ENCODE data around the gene DAB2IP. TPM values are rescaled to one million over a fixed set of nuclear protein-coding genes. Genes with fewer than 3 reads are reported as not detected.

The DAB2IP gene
- total RNA-seq, 2 donors from 2014 or later = not detected

GRCh38 chr9:121815546-121816448, 164.4 kb downstream of the DAB2IP start:
- Mint-ChIP-seq H3K27me3 (no peaks in the 10 kb centered on the region), H3K36me3 (ENCODE audit: low read depth) (no peaks in the 10 kb centered on the region), H3K4me3 (no peak overlapping the region), H3K27ac (no peak overlapping the region), H3K4me1 (no peaks in the 10 kb centered on the region)
- no peak for ATAC-seq
- H3K9me3 ChIP-seq (ENCODE audit: control insufficient read depth, low read length, poor library complexity, severe bottlenecking) = no peaks in the 10 kb centered on the region
- no peak for DNase-seq

GRCh38 chr9:121816449-121816817, 165.0 kb downstream of the DAB2IP start:
- Mint-ChIP-seq H3K4me1 (no peaks in the 10 kb centered on the region), H3K36me3 (ENCODE audit: low read depth) (no peaks in the 10 kb centered on the region), H3K27me3 (no peaks in the 10 kb centered on the region), H3K4me3 (no peak overlapping the region), H3K27ac (no peak overlapping the region)
- ATAC-seq = no peak
- no peaks in the 10 kb centered on the region for H3K9me3 ChIP-seq (ENCODE audit: control insufficient read depth, low read length, poor library complexity, severe bottlenecking)
- no peak for DNase-seq

- ATAC-seq (no peak), DNase-seq (no peak)
- no peaks in the 10 kb centered on the region for H3K9me3 ChIP-seq (ENCODE audit: control insufficient read depth, low read length, poor library complexity, severe bottlenecking)
- Mint-ChIP-seq H3K4me3 (no peak overlapping the region), H3K27ac (no peak overlapping the region), H3K4me1 (no peaks in the 10 kb centered on the region), H3K36me3 (ENCODE audit: low read depth) (no peaks in the 10 kb centered on the region), H3K27me3 (no peaks in the 10 kb centered on the region)
These were observed 165.5 kb downstream of the DAB2IP start for GRCh38 chr9:121816845-121817450.

- Mint-ChIP-seq H3K36me3 (ENCODE audit: low read depth) (peaks cover 2% of the 10 kb centered on the region), H3K4me3 (no peak overlapping the region), H3K27me3 (no peaks in the 10 kb centered on the region), H3K4me1 (no peaks in the 10 kb centered on the region), H3K27ac (no peak overlapping the region)
- no peak for DNase-seq
- no peak for ATAC-seq
- H3K9me3 ChIP-seq (ENCODE audit: control insufficient read depth, low read length, poor library complexity, severe bottlenecking) = no peaks in the 10 kb centered on the region
These were observed 166.0 kb downstream of the DAB2IP start for GRCh38 chr9:121817476-121817875.

GRCh38 chr9:121818016-121818661, 166.7 kb downstream of the DAB2IP start:
- H3K27me3 Mint-ChIP-seq = no peaks in the 10 kb centered on the region
- ATAC-seq (no peak), DNase-seq (no peak)
- H3K4me3 Mint-ChIP-seq = no peak overlapping the region
- H3K27ac Mint-ChIP-seq = no peak overlapping the region
- no peaks in the 10 kb centered on the region for H3K4me1 Mint-ChIP-seq
- no peaks in the 10 kb centered on the region for H3K9me3 ChIP-seq (ENCODE audit: control insufficient read depth, low read length, poor library complexity, severe bottlenecking)
- peaks cover 2% of the 10 kb centered on the region for H3K36me3 Mint-ChIP-seq (ENCODE audit: low read depth)

GRCh38 chr9:121818841-121819427, 167.5 kb downstream of the DAB2IP start:
- Mint-ChIP-seq H3K36me3 (ENCODE audit: low read depth) (peaks cover 2% of the 10 kb centered on the region), H3K4me3 (no peak overlapping the region), H3K27ac (no peak overlapping the region), H3K4me1 (no peaks in the 10 kb centered on the region), H3K27me3 (no peaks in the 10 kb centered on the region)
- DNase-seq = no peak
- ATAC-seq = no peak
- H3K9me3 ChIP-seq (ENCODE audit: control insufficient read depth, low read length, poor library complexity, severe bottlenecking) = no peaks in the 10 kb centered on the region

GRCh38 chr9:121819428-121820231, 168.2 kb downstream of the DAB2IP start:
- H3K27me3 Mint-ChIP-seq = no peaks in the 10 kb centered on the region
- peaks cover 2% of the 10 kb centered on the region for H3K36me3 Mint-ChIP-seq (ENCODE audit: low read depth)
- no peak for ATAC-seq
- DNase-seq = no peak
- no peak overlapping the region for H3K27ac Mint-ChIP-seq
- H3K4me1 Mint-ChIP-seq = no peaks in the 10 kb centered on the region
- H3K4me3 Mint-ChIP-seq = no peak overlapping the region
- no peaks in the 10 kb centered on the region for H3K9me3 ChIP-seq (ENCODE audit: control insufficient read depth, low read length, poor library complexity, severe bottlenecking)

GRCh38 chr9:121820286-121821005, 169.0 kb downstream of the DAB2IP start:
- H3K36me3 Mint-ChIP-seq (ENCODE audit: low read depth) = peaks cover 2% of the 10 kb centered on the region
- no peaks in the 10 kb centered on the region for H3K27me3 Mint-ChIP-seq
- H3K27ac Mint-ChIP-seq = no peak overlapping the region
- DNase-seq (no peak), ATAC-seq (no peak)
- no peak overlapping the region for H3K4me3 Mint-ChIP-seq
- no peaks in the 10 kb centered on the region for H3K4me1 Mint-ChIP-seq
- H3K9me3 ChIP-seq (ENCODE audit: control insufficient read depth, low read length, poor library complexity, severe bottlenecking) = no peaks in the 10 kb centered on the region

GRCh38 chr9:121821326-121821725, 169.9 kb downstream of the DAB2IP start:
- DNase-seq = no peak
- no peak overlapping the region for H3K27ac Mint-ChIP-seq
- ATAC-seq = no peak
- H3K4me3 Mint-ChIP-seq = no peak overlapping the region
- peaks cover 2% of the 10 kb centered on the region for H3K36me3 Mint-ChIP-seq (ENCODE audit: low read depth)
- no peaks in the 10 kb centered on the region for H3K9me3 ChIP-seq (ENCODE audit: control insufficient read depth, low read length, poor library complexity, severe bottlenecking)
- no peaks in the 10 kb centered on the region for H3K4me1 Mint-ChIP-seq
- H3K27me3 Mint-ChIP-seq = no peaks in the 10 kb centered on the region

GRCh38 chr9:121822093-121823085, 171.0 kb downstream of the DAB2IP start:
- ATAC-seq = no peak

GRCh38 chr9:121823451-121824169, 172.2 kb downstream of the DAB2IP start:
- H3K36me3 Mint-ChIP-seq (ENCODE audit: low read depth) = peaks cover 2% of the 10 kb centered on the region
- DNase-seq = no peak
- no peaks in the 10 kb centered on the region for H3K27me3 Mint-ChIP-seq
- H3K4me1 Mint-ChIP-seq = no peaks in the 10 kb centered on the region
- no peak overlapping the region for H3K27ac Mint-ChIP-seq
- no peak for ATAC-seq
- no peaks in the 10 kb centered on the region for H3K9me3 ChIP-seq (ENCODE audit: control insufficient read depth, low read length, poor library complexity, severe bottlenecking)
- no peak overlapping the region for H3K4me3 Mint-ChIP-seq

More at GRCh38 chr9:121822093-121823085, 171.0 kb downstream of the DAB2IP start:
- H3K36me3 Mint-ChIP-seq (ENCODE audit: low read depth) = peaks cover 2% of the 10 kb centered on the region
- no peaks in the 10 kb centered on the region for H3K4me1 Mint-ChIP-seq
- no peak overlapping the region for H3K27ac Mint-ChIP-seq
- no peak for DNase-seq
- no peaks in the 10 kb centered on the region for H3K9me3 ChIP-seq (ENCODE audit: control insufficient read depth, low read length, poor library complexity, severe bottlenecking)
- no peak overlapping the region for H3K4me3 Mint-ChIP-seq
- no peaks in the 10 kb centered on the region for H3K27me3 Mint-ChIP-seq
